ENCODE data around the gene ELFN1. TPM values are rescaled to one million over a fixed set of nuclear protein-coding genes. Genes with fewer than 3 reads are reported as not detected.
"Not testable (repeated sequence)": the region's sequence is repeated elsewhere in the genome, so short reads cannot be mapped to it uniquely, and the experiment has no call there.

The ELFN1 gene
- total RNA-seq, 1 experiment from 2014 or later = 0.92 TPM

- no peak for DNase-seq (ENCODE audit: low spot score)
Observed at GRCh38 chr7:1755783-1756625, 85.9 kb downstream of the ELFN1 start.

DNA sequence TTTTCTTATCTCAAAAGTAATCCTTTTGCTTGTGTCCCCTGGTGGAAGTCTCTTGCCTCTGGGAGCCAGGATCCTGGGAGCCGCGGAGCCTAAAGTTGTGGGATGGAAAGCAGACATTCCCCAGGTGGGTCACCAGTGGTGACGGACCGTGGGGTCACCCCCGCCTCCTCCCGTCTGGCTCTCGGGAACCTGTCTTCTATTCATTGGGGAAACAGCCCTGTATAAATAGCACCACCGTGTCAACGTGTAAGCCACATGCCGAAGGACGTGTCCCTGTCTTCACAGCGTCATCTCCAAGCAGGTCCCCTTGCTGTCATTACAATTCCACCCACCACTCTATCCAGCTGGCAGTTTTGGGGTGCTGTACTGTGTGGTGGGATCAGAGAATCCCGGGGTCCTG lies 87.5 kb downstream of the ELFN1 start:
- DNase-seq (ENCODE audit: low spot score) = no peak

DNA sequence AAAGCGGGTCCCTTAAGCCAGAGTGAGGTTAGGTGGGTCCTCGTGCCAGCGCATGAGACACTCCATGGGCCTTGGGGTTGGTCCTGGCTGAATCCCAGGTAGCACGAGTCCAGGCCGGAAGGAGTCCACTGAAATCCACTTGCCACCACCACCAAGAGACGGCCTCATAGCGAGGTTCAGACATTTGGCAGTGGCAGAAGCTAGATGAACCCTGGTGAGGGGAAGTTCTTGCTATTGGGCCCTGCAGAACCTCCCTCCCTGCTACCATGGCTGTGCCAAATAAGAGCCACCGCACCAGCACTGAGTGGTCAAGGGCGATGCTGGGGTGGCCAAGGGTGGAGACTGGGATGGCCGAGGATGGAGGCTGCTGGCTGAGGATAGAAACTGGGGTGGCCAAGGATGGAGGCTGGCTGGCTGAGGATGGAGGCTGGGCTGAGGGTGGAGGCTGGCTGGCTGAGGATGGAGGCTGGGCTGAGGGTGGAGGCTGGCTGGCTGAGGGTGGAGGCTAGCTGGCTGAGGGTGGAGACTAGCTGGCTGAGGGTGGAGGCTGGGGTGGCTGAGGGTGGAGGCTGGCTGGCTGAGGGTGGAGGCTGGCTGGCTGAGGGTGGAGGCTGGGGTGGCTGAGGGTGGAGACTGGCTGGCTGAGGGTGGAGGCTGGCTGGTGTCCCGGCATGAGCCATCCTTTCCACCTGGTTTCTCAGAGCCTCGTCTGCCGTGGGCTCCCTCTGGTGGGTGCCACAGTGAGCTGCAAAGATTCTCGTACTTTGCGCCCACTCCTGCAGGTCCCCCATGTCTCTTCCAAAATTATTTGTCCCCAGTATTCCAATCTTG lies 88.2 kb downstream of the ELFN1 start:
- DNase-seq (ENCODE audit: low spot score) = peak; percentile 60

GRCh38 chr7:1758859-1759521 lies 88.9 kb downstream of the ELFN1 start:
- DNase-seq (ENCODE audit: low spot score) = no peak

- DNase-seq (ENCODE audit: low spot score) = no peak
Observed at GRCh38 chr7:1761097-1761496, 91.0 kb downstream of the ELFN1 start.

DNA sequence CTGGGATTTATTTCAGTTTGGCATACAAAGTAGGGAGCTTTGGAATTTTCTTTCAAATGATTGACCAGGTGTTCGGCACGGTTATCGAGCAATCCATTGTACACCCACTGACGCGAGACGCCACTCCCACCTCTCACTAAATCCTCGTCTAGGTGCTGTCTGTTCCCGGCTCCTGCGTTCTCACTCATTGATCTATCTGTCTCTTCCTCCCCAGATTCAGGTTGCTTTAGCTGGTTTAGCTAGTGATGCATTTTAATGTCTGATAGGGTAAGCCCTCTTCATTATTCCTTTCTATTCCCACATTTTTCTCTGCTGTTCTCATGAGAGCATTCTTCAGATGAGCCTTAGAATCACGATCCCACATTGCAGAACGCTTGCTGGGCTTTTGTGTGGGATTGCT lies 91.7 kb downstream of the ELFN1 start:
- DNase-seq (ENCODE audit: low spot score) = no peak

GRCh38 chr7:1762238-1762945 lies 92.3 kb downstream of the ELFN1 start:
- no peak for DNase-seq (ENCODE audit: low spot score)

- no peak for DNase-seq (ENCODE audit: low spot score)
Observed at GRCh38 chr7:1763033-1763432, 93.0 kb downstream of the ELFN1 start.

GRCh38 chr7:1763911-1764310 lies 93.8 kb downstream of the ELFN1 start:
- DNase-seq (ENCODE audit: low spot score) = not testable (repeated sequence)

- DNase-seq (ENCODE audit: low spot score) = no peak
Observed at GRCh38 chr7:1765336-1765735, 95.3 kb downstream of the ELFN1 start.

DNA sequence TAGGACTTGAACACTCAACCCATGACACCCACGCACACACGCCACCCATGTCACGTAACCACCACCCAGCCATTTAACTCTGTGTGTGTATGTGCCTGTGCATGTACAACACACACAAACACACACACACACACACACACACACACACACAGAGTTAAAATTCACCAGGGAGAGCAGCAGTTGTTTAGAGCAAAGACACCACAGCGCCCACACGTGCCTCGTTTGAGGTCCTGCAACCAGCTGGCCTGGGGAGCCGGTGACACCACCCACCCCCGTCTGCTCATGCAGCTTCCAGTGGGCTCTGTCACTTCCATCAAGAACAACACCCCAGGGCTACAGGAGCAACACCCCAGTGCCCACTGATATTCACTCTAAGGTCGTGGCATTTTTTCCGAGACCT lies 97.4 kb downstream of the ELFN1 start:
- no peak for DNase-seq (ENCODE audit: low spot score)

DNA sequence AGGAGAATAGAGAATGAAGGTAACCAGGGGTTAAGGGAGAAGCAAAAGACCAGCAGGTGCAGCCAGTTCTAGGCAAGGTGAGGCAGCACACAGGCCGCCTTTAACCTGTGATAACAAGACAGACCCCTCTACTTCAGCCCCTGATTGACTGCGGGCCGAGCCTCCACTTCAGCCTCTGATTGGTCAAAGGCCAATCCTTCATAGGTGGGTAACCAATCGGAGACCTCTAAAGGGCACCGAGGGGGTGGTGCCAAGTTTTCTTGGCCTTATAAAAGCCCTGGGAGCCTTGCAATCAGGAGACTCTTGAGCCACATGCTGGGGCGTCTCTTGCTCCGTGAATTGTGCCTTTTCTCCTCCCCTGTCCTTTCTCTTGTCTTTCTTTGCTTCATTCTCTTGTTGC lies 98.8 kb downstream of the ELFN1 start:
- peak; percentile 36 for DNase-seq (ENCODE audit: low spot score)

DNA sequence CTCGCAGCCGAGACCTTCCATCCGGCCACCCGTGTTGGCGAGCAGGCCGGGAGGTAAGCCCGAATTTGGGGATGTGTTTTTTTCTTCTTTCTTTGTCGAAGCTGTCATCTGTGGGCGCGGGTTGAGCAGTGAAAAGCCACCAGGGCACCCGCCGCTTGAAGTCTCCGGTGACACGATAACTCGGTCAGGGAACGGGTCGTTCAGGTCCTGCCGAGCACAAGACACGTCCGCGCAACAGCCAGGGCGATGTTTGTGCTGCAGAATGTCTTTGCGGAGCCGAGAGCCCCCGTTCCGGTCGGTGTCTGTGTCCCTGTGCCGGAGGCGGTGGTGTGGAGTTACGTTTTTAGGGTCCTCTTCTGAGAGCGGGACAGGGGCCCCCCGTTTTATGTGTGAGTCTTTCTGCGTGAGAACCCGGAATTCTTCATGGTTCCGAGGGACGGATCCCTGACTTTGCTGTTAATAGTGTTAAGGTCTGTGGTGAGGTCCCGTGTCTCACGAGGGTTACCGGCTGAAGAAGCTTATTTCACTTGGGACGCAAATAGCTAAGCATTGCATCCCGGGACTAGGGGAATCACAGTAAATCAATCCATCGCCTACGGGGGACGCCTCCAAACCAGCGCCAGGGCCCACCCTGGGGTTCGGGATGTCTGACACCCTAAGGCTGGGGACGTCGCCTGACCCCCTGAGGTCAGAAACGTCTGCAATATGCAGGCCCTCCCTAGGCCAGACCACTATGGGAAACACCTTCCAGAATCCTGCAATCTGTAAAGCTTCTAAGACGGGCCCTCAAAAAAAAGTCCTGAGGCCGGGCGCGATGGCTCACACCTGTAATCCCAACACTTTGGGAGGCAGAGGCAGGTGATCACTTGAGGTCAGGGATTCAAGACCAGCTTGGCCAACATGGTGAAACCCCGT lies 99.5 kb downstream of the ELFN1 start:
- no peak for DNase-seq (ENCODE audit: low spot score)

GRCh38 chr7:1770331-1770730 lies 100.3 kb downstream of the ELFN1 start:
- DNase-seq (ENCODE audit: low spot score) = no peak

GRCh38 chr7:1775389-1775788 lies 105.3 kb downstream of the ELFN1 start:
- DNase-seq (ENCODE audit: low spot score) = no peak

GRCh38 chr7:1777122-1777521 lies 107.0 kb downstream of the ELFN1 start:
- DNase-seq (ENCODE audit: low spot score) = no peak

DNA sequence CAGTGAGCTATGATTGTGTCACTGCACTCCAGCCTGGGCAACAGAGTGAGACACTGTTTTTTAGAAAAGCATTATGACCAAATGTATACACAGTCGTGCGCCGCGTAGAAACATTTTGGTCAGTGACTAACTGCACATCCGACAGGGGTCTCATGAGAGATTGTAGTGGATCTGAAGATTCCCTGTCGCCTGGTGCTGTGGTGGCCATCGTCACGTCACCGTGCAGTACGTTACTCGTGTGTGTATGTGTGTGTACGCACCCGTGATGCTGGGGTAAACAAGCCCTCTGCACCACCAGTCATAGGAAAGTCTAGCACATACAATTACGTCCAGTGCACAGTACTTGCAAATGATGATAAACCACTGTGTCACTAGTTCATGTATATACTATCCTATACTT lies 109.4 kb downstream of the ELFN1 start:
- DNase-seq (ENCODE audit: low spot score) = no peak

DNA sequence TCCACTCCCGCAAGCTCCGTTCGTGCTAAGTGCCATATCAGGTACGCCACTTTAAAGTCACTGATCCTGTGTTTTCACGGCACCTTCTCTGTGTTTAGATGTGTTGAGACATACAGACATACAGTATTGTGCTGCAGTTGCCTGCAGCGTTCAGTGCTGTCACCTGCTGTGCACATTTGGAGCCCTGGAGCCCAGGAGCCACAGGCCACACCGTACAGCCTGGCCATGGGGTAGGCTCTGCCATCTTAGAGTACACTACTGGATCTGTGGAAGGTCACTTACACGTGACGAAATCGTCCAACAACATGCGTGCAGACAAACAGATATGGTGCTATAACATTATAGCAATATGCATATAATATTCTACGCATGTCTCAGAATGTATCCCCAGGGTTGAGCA lies 111.3 kb downstream of the ELFN1 start:
- DNase-seq (ENCODE audit: low spot score) = no peak

DNA sequence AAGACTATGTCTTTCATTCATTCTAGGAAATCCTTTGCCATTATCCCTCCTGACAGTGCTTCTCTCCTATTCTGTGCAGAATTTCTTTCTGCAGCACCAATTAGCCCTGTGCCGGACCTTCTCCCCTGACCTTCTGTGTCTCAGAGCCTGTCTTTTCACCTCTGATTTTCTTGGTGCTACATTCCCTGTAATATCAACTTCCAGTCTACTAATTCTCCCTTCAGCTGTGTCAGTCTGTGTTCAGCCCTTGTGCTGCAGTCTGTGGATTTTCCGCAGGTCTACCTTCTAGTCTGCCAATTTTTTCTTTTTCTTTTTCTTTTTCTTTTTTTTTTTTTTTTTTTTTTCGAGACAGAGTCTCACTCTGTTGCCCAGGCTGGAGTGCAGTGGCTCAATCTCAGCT lies 115.8 kb downstream of the ELFN1 start:
- no peak for DNase-seq (ENCODE audit: low spot score)

DNA sequence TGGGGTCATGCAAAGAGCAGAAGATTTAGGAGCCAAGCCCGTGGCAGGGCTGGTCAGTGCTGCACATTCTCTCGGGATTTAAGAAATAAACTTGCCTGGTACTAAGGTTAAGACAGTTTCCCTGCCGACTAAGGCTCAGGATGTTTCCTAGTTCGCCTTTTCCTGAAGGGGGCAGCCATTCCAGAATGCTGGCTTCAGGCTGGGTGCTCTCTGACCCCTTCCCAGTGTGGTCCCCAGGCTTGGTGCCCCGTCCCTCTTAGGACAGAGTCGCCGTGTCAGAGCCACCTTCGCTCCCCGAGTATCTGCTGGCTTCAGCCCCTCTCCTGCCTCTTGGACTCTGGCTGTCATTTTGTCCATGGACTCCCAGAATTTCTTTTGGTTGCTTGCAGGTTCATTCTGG lies 117.2 kb downstream of the ELFN1 start:
- DNase-seq (ENCODE audit: low spot score) = no peak
